Smooth muscle cell (in vitro differentiated cells): ENCODE measurements around the gene CD2AP. TPM values are rescaled to one million over a fixed set of nuclear protein-coding genes. Genes with fewer than 3 reads are reported as not detected.
"Not testable (repeated sequence)": the region's sequence is repeated elsewhere in the genome, so short reads cannot be mapped to it uniquely, and the experiment has no call there.

ENCODE experiments used
- DNase-seq: peaks from one replicate; lab custom pipeline; 2025; ENCODE audit not compliant: unreplicated experiment; lab: John Stamatoyannopoulos, UW
- H2AFZ ChIP-seq: fragments of 200-600 bp; sonication (generic); 2 replicates; pipeline ENCODE4 v1.6.0; 2016; ENCODE audit warnings: antibody characterized with exemption, low read depth, mild to moderate bottlenecking
- H3F3A ChIP-seq: fragments of 200-600 bp; sonication (generic); 2 replicates; pipeline ENCODE4 v1.6.0; 2017; ENCODE audit warnings: antibody characterized with exemption, low read depth
- H3K27ac ChIP-seq: fragments of 200-600 bp; sonication (generic); 2 replicates; pipeline ENCODE4 v1.5.1; 2016; ENCODE audit warnings: low read depth, mild to moderate bottlenecking
- H3K27me3 ChIP-seq: fragments of 200-600 bp; sonication (generic); 2 replicates; pipeline ENCODE4 v1.6.1; 2016; ENCODE audit warnings: low read depth, mild to moderate bottlenecking
- H3K36me3 ChIP-seq: fragments of 200-600 bp; sonication (generic); 2 replicates; pipeline ENCODE4 v1.5.1; 2016; ENCODE audit warnings: low read depth
- H3K4me1 ChIP-seq: fragments of 200-600 bp; sonication (generic); 2 replicates; pipeline ENCODE4 v1.5.1; 2016; ENCODE audit warnings: low read depth
- H3K4me2 ChIP-seq: fragments of 200-600 bp; sonication (generic); 2 replicates; pipeline ENCODE4 v1.6.0; 2016; ENCODE audit warnings: mild to moderate bottlenecking
- H3K4me3 ChIP-seq: fragments of 200-600 bp; sonication (generic); 2 replicates; pipeline ENCODE4 v1.5.1; 2016; ENCODE audit warnings: mild to moderate bottlenecking
- H3K79me2 ChIP-seq: fragments of 200-600 bp; sonication (generic); 2 replicates; pipeline ENCODE4 v1.6.0; 2016; ENCODE audit warnings: low read depth, mild to moderate bottlenecking
- H3K9ac ChIP-seq: fragments of 200-600 bp; sonication (generic); 2 replicates; pipeline ENCODE4 v1.6.0; 2016; ENCODE audit warnings: low read depth
- H3K9me3 ChIP-seq: fragments of 200-600 bp; sonication (generic); replicated peaks from 2 replicates; pipeline ENCODE4 v1.5.1; 2016; ENCODE audit warnings: low read depth
- H4K20me1 ChIP-seq: fragments of 200-600 bp; sonication (generic); 2 replicates; pipeline ENCODE4 v1.6.0; 2016; ENCODE audit warnings: low read depth
- CTCF ChIP-seq: fragments of 200-600 bp; sonication (generic); IDR thresholded peaks from 2 replicates; pipeline ENCODE4 v1.5.1; 2017; ENCODE audit warnings: borderline replicate concordance, mild to moderate bottlenecking, antibody characterized with exemption; ENCODE audit not compliant: insufficient read depth, poor library complexity, severe bottlenecking
- WGBS: methylation state at CpG from one replicate; pipeline ENCODE4 v1.1.7; 2016; ENCODE audit warnings: low lambda C conversion rate; 5-methylcytosine and 5-hydroxymethylcytosine counted together
- polyA plus RNA-seq: library from polyadenylated mRNA; unstranded; fragments of >200 nt; fragmentation: Nextera tagmentation; extraction: Ambion mirVana; gene quantifications from 2 replicates; pipeline ENCODE4 v1.2.1, GENCODE V29; 2016
- total RNA-seq: library from RNA; depleted of rRNA; stranded (reverse); fragments of >200 nt; gene quantifications from 2 replicates; pipeline ENCODE4 v1.2.3, GENCODE V29; 2014

CD2AP gene
- total and polyA plus RNA-seq, 2 experiments from 2014 or later: 7.4 to 33.4 TPM

GRCh38 chr6:47634210-47635047, 156.8 kb downstream of the CD2AP start:
- H3K9ac ChIP-seq: no peak overlapping the region
- no peaks in the 10 kb centered on the region for H3K9me3 ChIP-seq
- H3K79me2 ChIP-seq: no peaks in the 10 kb centered on the region
- DNase-seq: no peak
- H3K4me2 ChIP-seq: no peak overlapping the region
- WGBS: 84% methylated on average over 5 of the region's 5 CpGs
- no peak overlapping the region for H2AFZ ChIP-seq
- no peak for TF ChIP-seq CTCF
- no peaks in the 10 kb centered on the region for H3F3A ChIP-seq
- no peaks in the 10 kb centered on the region for H3K27me3 ChIP-seq
- H3K4me1 ChIP-seq: peaks cover 11% of the 10 kb centered on the region
- no peak overlapping the region for H3K4me3 ChIP-seq
- H3K27ac ChIP-seq: no peak overlapping the region
- no peaks in the 10 kb centered on the region for H4K20me1 ChIP-seq
- no peaks in the 10 kb centered on the region for H3K36me3 ChIP-seq

GRCh38 chr6:47646689-47647088, 169.1 kb downstream of the CD2AP start:
- TF ChIP-seq CTCF: no peak
- no peak overlapping the region for H2AFZ ChIP-seq
- no peak overlapping the region for H3K4me2 ChIP-seq
- no peaks in the 10 kb centered on the region for H4K20me1 ChIP-seq
- no peak overlapping the region for H3K9ac ChIP-seq
- no peaks in the 10 kb centered on the region for H3K79me2 ChIP-seq
- no peaks in the 10 kb centered on the region for H3K36me3 ChIP-seq
- H3K27me3 ChIP-seq: no peaks in the 10 kb centered on the region
- no peak for DNase-seq
- H3K4me3 ChIP-seq: no peak overlapping the region
- H3K27ac ChIP-seq: no peak overlapping the region
- H3K9me3 ChIP-seq: no peaks in the 10 kb centered on the region
- no peaks in the 10 kb centered on the region for H3K4me1 ChIP-seq
- H3F3A ChIP-seq: no peaks in the 10 kb centered on the region
- WGBS: 71% methylated on average over 4 of the region's 4 CpGs

GRCh38 chr6:47647188-47647587, 169.6 kb downstream of the CD2AP start:
- H3K79me2 ChIP-seq: no peaks in the 10 kb centered on the region
- no peak overlapping the region for H3K4me3 ChIP-seq
- H3K4me2 ChIP-seq: no peak overlapping the region
- no peaks in the 10 kb centered on the region for H3K9me3 ChIP-seq
- no peaks in the 10 kb centered on the region for H3K4me1 ChIP-seq
- WGBS: 100% methylated on average over 1 of the region's 1 CpG
- H3F3A ChIP-seq: no peaks in the 10 kb centered on the region
- H3K27ac ChIP-seq: no peak overlapping the region
- H4K20me1 ChIP-seq: no peaks in the 10 kb centered on the region
- H2AFZ ChIP-seq: no peak overlapping the region
- no peak overlapping the region for H3K9ac ChIP-seq
- no peak for TF ChIP-seq CTCF
- no peak for DNase-seq
- no peaks in the 10 kb centered on the region for H3K36me3 ChIP-seq
- H3K27me3 ChIP-seq: no peaks in the 10 kb centered on the region

GRCh38 chr6:47647626-47648025, 170.0 kb downstream of the CD2AP start:
- H4K20me1 ChIP-seq, H2AFZ ChIP-seq, H3K27ac ChIP-seq, H3K79me2 ChIP-seq, H3K27me3 ChIP-seq, H3K4me1 ChIP-seq, H3F3A ChIP-seq, H3K9ac ChIP-seq, H3K36me3 ChIP-seq, H3K4me3 ChIP-seq, H3K4me2 ChIP-seq, DNase-seq, H3K9me3 ChIP-seq: not testable (repeated sequence)
- 98% methylated on average over 4 of the region's 4 CpGs for WGBS
